ENCODE results near the gene RNF25. TPM values are rescaled to one million over a fixed set of nuclear protein-coding genes. Genes with fewer than 3 reads are reported as not detected.
"Not testable (repeated sequence)": the region's sequence is repeated elsewhere in the genome, so short reads cannot be mapped to it uniquely, and the experiment has no call there.

Gene RNF25
- total RNA-seq, 1 experiment from 2014 or later = 32.1 TPM

DNA sequence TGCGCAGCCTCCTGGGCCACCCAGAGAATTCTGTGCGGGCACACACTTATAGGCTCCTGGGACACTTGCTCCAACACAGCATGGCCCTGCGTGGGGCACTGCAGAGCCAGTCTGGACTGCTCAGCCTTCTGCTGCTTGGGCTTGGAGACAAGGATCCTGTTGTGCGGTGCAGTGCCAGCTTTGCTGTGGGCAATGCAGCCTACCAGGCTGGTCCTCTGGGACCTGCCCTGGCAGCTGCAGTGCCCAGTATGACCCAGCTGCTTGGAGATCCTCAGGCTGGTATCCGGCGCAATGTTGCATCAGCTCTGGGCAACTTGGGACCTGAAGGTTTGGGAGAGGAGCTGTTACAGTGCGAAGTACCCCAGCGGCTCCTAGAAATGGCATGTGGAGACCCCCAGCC lies 27.1 kb upstream of the RNF25 start:
- intact Hi-C loops (cut with micrococcal nuclease; ENCODE audit: unreplicated experiment) = no loop called here
- H3K27ac Mint-ChIP-seq (ENCODE audit: unreplicated experiment) = no peak overlapping the region

DNA sequence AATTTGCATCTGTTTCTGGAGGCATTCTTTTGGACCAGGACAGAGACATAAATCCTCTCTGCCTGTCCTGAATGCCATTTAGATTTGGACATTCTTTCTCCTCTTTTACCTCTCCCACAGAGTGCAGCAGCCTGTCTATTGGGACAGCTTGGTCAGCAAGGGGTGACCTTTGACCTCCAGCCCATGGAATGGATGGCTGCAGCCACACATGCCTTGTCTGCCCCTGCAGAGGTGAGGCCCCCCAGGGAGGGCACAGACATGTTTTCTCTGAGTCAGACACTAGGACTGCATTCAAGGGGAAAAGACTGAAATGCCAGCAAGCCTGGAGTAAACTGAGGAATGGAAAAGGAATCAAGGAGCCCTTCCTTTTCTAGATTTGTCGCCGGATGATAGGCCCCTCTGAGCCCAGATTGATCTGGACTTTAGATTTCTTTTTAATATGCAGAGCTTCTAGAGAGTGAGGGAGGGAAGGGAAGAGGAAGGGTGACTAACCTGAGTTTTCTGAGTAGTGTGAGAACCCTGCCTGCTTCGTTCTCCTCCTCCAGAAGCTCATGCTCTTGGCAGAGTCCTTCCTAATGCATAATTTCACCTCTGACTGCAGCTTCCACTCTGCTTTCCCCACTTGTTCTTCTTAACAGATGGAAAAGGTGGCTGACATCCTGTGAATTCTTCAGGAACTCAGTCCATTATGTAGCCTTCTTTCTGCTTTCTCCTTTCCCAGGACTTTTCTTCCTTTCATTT lies 22.8 kb upstream of the RNF25 start:
- BruUV-seq (replicated peaks) = no TSS peak
- H3K4me3 Mint-ChIP-seq (ENCODE audit: low read depth, unreplicated experiment) = no peak overlapping the region
- H3K27me3 Mint-ChIP-seq (ENCODE audit: unreplicated experiment) = no peaks in the 10 kb centered on the region
- intact Hi-C loops (cut with micrococcal nuclease; ENCODE audit: unreplicated experiment) = no loop called here
- H3K36me3 Mint-ChIP-seq (ENCODE audit: insufficient read depth, unreplicated experiment) = no peaks in the 10 kb centered on the region
- H3K4me1 Mint-ChIP-seq (ENCODE audit: low read depth, unreplicated experiment) = no peaks in the 10 kb centered on the region
- CTCF ChIA-PET = no interaction called here
- H3K27ac Mint-ChIP-seq (ENCODE audit: unreplicated experiment) = no peak overlapping the region
- H3K9me3 Mint-ChIP-seq (ENCODE audit: low read depth, unreplicated experiment) = no peaks in the 10 kb centered on the region
- TF ChIP-seq, protein P1, sequence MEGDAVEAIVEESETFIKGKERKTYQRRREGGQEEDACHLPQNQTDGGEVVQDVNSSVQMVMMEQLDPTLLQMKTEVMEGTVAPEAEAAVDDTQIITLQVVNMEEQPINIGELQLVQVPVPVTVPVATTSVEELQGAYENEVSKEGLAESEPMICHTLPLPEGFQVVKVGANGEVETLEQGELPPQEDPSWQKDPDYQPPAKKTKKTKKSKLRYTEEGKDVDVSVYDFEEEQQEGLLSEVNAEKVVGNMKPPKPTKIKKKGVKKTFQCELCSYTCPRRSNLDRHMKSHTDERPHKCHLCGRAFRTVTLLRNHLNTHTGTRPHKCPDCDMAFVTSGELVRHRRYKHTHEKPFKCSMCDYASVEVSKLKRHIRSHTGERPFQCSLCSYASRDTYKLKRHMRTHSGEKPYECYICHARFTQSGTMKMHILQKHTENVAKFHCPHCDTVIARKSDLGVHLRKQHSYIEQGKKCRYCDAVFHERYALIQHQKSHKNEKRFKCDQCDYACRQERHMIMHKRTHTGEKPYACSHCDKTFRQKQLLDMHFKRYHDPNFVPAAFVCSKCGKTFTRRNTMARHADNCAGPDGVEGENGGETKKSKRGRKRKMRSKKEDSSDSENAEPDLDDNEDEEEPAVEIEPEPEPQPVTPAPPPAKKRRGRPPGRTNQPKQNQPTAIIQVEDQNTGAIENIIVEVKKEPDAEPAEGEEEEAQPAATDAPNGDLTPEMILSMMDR (IDR thresholded peaks at IDR 0.05; ENCODE audit: unreplicated experiment) = no peak
- no peak for DNase-seq

More for the DNA sequence above, 27.1 kb upstream of the RNF25 start:
- Mint-ChIP-seq H3K4me3 (ENCODE audit: low read depth, unreplicated experiment) (no peak overlapping the region), H3K27me3 (ENCODE audit: unreplicated experiment) (no peaks in the 10 kb centered on the region), H3K4me1 (ENCODE audit: low read depth, unreplicated experiment) (no peaks in the 10 kb centered on the region), H3K36me3 (ENCODE audit: insufficient read depth, unreplicated experiment) (no peaks in the 10 kb centered on the region), H3K9me3 (ENCODE audit: low read depth, unreplicated experiment) (no peaks in the 10 kb centered on the region)
- TF ChIP-seq, protein P1 (IDR thresholded peaks at IDR 0.05; ENCODE audit: unreplicated experiment) = no peak
- no TSS peak for BruUV-seq (replicated peaks)
- DNase-seq = no peak
- CTCF ChIA-PET = no interaction called here

DNA sequence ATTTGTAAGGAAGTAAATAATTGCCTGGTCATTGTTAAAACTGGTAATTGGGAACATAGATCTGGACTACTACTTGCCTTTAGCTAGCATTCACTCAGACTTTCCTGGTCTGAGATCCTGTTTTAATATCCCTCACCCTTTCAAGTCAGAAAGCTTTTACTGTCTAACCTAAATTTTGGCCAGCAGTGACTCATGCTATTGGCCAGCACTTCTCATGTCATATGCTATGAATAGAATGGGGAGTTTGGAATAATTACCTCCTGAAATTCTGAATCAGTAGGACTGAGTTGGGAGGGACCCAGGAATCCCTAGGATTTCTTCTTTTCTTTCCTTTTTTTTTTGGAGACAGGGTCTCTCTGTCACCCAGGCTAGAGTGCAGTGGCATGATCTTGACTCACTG lies 19.4 kb upstream of the RNF25 start:
- no peaks in the 10 kb centered on the region for H3K4me1 Mint-ChIP-seq (ENCODE audit: low read depth, unreplicated experiment)
- BruUV-seq (replicated peaks) = no TSS peak
- no peaks in the 10 kb centered on the region for H3K27me3 Mint-ChIP-seq (ENCODE audit: unreplicated experiment)
- DNase-seq = no peak
- H3K36me3 Mint-ChIP-seq (ENCODE audit: insufficient read depth, unreplicated experiment) = no peaks in the 10 kb centered on the region
- CTCF ChIA-PET = no interaction called here
- no peaks in the 10 kb centered on the region for H3K9me3 Mint-ChIP-seq (ENCODE audit: low read depth, unreplicated experiment)
- H3K27ac Mint-ChIP-seq (ENCODE audit: unreplicated experiment) = no peak overlapping the region
- H3K4me3 Mint-ChIP-seq (ENCODE audit: low read depth, unreplicated experiment) = no peak overlapping the region
- intact Hi-C loops (cut with micrococcal nuclease; ENCODE audit: unreplicated experiment) = no loop called here
- TF ChIP-seq, protein P1 (IDR thresholded peaks at IDR 0.05; ENCODE audit: unreplicated experiment) = no peak

DNA sequence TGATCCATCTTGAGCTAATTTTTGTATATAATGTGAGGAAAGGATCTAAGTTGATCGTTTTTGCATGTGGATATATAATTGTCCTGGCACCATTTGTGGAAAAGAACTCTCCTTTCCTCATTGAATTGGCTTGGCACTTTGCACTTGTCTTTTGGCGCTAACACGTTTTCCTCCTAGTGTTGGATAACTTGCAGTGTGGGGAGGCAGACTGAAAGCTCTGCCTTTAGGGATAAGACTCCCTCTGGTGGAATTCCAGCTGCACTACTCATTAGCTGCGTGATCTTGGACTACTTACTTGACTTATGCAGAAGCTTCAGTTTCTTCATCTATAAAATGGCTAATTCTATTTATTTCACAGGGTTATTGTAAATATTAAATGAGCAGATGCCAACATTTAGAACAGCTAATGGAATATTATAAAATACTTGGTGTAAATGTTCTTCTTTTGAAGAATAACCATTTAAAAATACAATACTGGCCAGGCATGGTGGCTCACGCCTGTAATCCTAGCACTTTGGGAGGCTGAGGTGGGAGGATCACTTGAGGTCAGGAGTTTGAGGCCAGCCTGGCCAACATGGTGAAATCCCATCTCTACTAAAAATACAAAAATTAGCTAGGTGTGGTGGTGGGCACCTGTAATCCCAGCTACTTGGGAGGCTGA lies 15.7 kb upstream of the RNF25 start:
- not testable (repeated sequence) for H3K4me3 Mint-ChIP-seq (ENCODE audit: low read depth, unreplicated experiment); H3K27me3 Mint-ChIP-seq (ENCODE audit: unreplicated experiment); BruUV-seq (replicated peaks); H3K4me1 Mint-ChIP-seq (ENCODE audit: low read depth, unreplicated experiment); H3K9me3 Mint-ChIP-seq (ENCODE audit: low read depth, unreplicated experiment); H3K36me3 Mint-ChIP-seq (ENCODE audit: insufficient read depth, unreplicated experiment); H3K27ac Mint-ChIP-seq (ENCODE audit: unreplicated experiment)
- TF ChIP-seq, protein P1 (IDR thresholded peaks at IDR 0.05; ENCODE audit: unreplicated experiment) = peak; percentile 69
- CTCF ChIA-PET = interaction anchor here (0.5 to 2.0 kb wide), 9 partner anchors 15 to 160 kb away, joined by 3 to 25 read pairs (median 4); partner anchors contain the start of genes BCS1L, RNF25, STK36 and TTLL4
- intact Hi-C loops (cut with micrococcal nuclease; ENCODE audit: unreplicated experiment) = loop anchor here (1.0 kb wide), 2 partner anchors 29 to 160 kb away; no protein-coding TSS in a partner anchor
- DNase-seq = peak; percentile 67
